Esophagus squamous epithelium (tissue), 4 donors: ENCODE results near the gene TMEM63C.

ENCODE experiments used
- CTCF ChIP-seq, 6 experiments: fragments of 450-650 bp in 4 of 6; fragments of 200-600 bp in 2 of 6; sonication (generic) in 2 of 6; IDR thresholded peaks; one replicate each; pipeline ENCODE4 v1.5.1; 2016 to 2019; ENCODE audit warnings: antibody characterized with exemption in 6 of 6, mild to moderate bottlenecking in 4 of 6, moderate library complexity in 4 of 6
- POLR2A ChIP-seq, 4 donors: fragments of 450-650 bp; IDR thresholded peaks; one replicate each; pipeline ENCODE4 v1.6.1; 2017; ENCODE audit warnings: antibody characterized with exemption in 4 of 4, mild to moderate bottlenecking in 4 of 4, moderate library complexity in 3 of 4

GRCh38 chr14:77208291-77208978 lies 26.8 kb downstream of the TMEM63C start:
- TF ChIP-seq CTCF (IDR thresholded peaks at IDR 0.05) = no peak
- no peak for TF ChIP-seq POLR2A (IDR thresholded peaks at IDR 0.05)
